G401 (cell line): Measurements from ENCODE around the gene SH3YL1. TPM values are rescaled to one million over a fixed set of nuclear protein-coding genes. Genes with fewer than 3 reads are reported as not detected.

Experiments
- DNase-seq: peaks from one replicate; pipeline ENCODE4 v3.0.0-alpha.2; 2015; ENCODE audit warnings: low spot score
- in situ Hi-C: cut with HindIII; loops from 2 replicates; pipeline ENCODE4 v1.10.0; 2016; ENCODE audit warnings: low sequenced_read_pairs, mixed read lengths
- total RNA-seq: library from RNA; depleted of rRNA; stranded (reverse); fragments of >200 nt; shearing (Covaris generic); gene quantifications from 2 replicates; pipeline ENCODE4 v1.2.3, GENCODE V29; 2014

Gene SH3YL1
- total RNA-seq, 1 experiment from 2014 or later: 20.4 TPM

GRCh38 chr2:233030-233429, 30.8 kb downstream of the SH3YL1 start:
- no peak for DNase-seq
- in situ Hi-C loops: no loop called here

DNA sequence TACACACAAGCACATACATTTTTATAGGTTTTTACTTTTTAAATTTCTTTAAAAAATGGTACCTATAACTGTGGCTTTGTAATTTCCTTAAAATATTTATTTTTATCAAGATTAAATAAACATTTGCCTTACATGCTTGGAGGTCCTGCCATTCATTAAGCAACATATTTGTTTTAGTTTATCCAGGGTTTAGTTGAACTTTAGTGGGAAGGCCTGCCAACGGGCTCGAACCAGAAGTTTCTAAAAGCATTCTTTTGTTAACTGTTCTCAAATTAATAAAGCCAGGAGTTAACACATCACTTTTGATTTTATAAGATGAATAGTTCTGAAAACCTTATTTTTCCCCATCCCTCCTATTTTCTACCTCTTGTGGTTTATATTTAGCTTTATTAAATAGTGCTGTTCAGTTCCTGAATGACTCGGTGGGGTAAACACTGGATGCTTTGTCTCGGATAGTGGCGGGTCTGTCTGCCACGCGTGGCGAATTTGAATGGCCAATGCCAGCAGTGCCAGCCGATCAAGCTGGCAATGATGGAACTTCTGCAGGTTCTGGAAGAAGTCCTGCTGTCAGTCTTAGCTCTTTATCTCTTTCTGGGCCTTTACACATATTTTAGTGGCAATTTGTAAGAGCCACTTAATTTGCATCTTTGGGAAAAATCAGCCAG, 32.2 kb downstream of the SH3YL1 start:
- in situ Hi-C loops: no loop called here
- no peak for DNase-seq

GRCh38 chr2:228518-229278, 35.1 kb downstream of the SH3YL1 start:
- DNase-seq: no peak

DNA sequence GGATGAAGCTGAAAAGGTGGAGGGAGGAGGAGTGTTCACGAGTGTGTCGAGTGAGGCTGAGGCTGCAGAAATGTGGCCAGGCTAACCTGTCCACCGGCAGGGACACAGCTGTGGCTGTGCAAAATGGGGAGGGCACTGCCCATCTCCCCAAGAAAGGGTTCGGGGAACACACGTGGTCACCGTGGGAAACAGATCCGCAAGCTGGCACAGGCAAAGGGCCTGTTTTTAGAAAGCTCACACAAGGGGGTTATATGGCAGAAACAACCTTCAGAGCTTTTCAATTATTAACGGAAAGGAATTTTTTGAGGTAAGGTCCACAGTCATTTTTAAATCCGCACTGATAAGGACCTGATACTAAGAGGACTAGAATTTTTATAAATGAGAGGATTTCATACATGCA, 35.7 kb downstream of the SH3YL1 start:
- no peak for DNase-seq
- in situ Hi-C loops: no loop called here

More at GRCh38 chr2:228518-229278, 35.1 kb downstream of the SH3YL1 start:
- in situ Hi-C loops: no loop called here

GRCh38 chr2:223971-224760, 39.7 kb downstream of the SH3YL1 start:
- no peak for DNase-seq
- in situ Hi-C loops: no loop called here

DNA sequence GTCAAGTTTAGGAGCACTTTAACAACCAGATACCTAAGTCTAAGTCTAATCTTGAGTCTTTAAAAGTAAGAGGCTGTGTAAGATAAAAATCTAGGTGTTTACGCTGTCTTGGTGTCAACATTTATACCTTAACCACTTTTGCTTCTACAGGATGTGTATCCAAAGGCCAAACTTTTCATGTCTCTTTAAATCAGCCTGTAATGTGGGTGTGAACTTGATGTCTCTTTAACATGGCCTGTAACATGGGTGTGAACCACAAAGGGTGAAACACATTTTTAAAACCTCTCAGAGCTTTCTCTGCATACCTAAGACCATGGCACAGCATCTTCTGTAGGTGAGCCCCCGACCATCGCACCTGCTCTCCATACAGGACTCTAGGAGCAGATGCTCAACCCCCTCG, 40.4 kb downstream of the SH3YL1 start:
- in situ Hi-C loops: no loop called here
- no peak for DNase-seq

- DNase-seq: no peak
- in situ Hi-C loops: no loop called here
These were observed 47.8 kb downstream of the SH3YL1 start for GRCh38 chr2:216068-216467.

DNA sequence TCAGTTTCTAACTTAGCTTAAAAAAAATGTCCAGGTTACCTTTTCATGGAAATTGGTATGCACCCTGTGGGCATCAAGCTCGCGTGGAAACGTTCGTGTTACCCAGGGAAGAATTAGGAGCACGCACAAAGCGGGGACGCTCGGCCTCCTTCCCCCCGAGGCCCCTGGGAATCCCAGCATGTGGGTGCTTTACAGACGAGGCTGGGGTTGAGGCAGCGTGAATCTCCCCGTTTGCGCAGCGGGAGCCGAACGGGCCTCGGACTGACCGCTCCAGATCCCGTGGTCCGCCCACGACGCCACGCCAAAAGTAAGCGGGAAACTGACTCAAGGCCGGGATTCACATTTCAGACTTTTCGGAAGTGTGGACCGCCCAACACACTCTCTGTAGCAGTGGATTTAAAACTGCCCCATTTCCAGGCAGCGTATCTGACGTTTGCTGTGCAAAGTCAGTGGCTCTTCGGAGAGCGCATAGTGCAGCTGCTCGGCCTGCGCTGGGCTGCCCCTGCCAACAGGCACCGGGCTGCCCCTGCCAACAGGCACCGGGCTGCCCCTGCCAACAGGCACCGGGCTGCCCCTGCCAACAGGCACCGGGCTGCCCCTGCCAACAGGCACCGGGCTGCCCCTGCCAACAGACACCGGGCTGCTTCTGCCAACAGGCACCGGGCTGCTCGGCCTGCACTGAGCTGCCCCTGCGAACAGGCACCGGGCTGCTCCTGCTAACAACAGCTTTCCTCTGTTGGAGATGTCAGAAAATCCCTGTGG, 49.7 kb downstream of the SH3YL1 start:
- in situ Hi-C loops: no loop called here
- peak; percentile 76 for DNase-seq

GRCh38 chr2:211486-212184, 52.2 kb downstream of the SH3YL1 start:
- DNase-seq: no peak
- in situ Hi-C loops: no loop called here

DNA sequence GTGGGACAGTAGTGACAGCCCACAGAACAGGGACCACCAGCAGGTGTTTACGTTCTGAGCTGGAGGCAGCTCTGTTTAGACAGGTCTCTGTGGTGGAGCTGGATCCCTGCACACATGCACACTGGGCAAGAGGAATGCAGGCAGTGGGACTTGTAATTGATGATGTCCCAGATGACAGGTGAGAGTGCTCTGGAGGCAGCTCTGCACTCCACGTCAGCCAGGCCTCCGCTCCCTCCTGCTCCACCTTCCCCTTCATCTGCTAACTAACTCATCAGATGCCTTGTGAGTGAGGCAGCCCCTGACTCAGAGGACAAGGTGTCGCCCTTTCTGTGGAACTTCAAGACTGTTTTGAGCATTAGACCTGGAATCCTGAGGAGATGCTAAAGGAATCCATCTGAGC, 53.2 kb downstream of the SH3YL1 start:
- DNase-seq: no peak
- in situ Hi-C loops: no loop called here

DNA sequence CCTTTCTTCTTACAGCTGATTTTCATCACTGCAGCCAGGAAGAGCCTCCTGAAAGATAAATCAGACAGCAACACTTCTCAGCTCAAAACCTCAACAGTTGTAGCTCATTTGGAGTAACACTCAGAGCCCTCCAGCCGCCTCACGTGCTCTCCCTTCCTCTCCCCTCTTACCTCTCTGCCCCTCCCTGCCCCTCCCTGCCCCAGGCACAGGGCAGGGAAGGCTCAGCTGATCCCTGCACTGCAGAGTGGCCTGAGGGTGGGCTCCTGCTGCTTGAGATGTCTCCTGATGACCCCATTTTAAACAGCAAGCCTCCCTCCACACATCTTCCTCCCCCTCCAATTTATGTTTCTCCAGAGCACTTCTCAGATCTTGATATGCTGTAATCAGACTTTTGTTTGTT, 54.4 kb downstream of the SH3YL1 start:
- in situ Hi-C loops: no loop called here
- DNase-seq: no peak

GRCh38 chr2:208335-208734, 55.5 kb downstream of the SH3YL1 start:
- in situ Hi-C loops: no loop called here
- no peak for DNase-seq

DNA sequence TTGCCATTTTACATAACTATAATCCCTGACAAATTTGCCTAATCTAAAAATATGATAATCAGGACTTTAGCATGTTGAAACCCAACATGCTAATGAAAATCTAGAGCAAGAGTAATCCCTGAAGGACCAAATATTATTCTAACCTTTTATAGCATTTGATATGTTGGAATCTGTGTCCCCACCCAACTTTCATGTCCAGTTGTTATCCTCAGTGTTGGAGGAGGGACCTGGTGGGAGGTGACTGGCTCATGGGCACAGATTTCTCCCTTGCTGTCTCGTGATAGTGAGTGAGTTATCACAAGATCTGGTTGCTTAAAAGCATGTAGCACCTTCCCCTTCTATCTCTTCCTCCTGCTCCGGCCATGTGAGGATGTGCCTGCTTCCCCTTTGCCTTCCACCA, 59.8 kb downstream of the SH3YL1 start:
- DNase-seq: no peak
- in situ Hi-C loops: no loop called here

DNA sequence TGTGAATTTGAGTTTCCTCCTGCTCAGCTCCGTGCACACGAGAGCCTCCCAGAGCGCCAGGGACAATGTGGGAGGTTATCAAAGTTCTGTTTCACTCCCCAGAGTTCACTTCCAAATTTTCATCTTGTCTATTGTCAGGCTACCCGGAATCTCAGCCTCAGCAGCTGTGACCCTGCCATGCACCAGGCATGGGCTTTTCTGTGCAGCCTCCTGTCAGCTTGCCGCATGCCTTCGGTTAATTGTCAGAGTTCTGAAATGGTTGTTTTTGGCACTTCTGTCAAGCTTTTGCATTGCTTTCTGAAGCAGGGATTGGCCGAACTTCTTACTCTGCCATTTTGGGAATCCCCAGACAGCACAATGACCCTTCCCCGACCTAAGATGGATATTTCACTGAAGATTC, 60.4 kb downstream of the SH3YL1 start:
- in situ Hi-C loops: no loop called here
- DNase-seq: no peak

GRCh38 chr2:202945-203344, 60.9 kb downstream of the SH3YL1 start:
- no peak for DNase-seq
- in situ Hi-C loops: no loop called here

- in situ Hi-C loops: no loop called here
- no peak for DNase-seq
These were observed 62.0 kb downstream of the SH3YL1 start for GRCh38 chr2:201648-202433.

GRCh38 chr2:199041-199966, 64.5 kb downstream of the SH3YL1 start:
- in situ Hi-C loops: no loop called here
- no peak for DNase-seq
